ENCODE results near the gene OTOG.

The OTOG gene

DNA sequence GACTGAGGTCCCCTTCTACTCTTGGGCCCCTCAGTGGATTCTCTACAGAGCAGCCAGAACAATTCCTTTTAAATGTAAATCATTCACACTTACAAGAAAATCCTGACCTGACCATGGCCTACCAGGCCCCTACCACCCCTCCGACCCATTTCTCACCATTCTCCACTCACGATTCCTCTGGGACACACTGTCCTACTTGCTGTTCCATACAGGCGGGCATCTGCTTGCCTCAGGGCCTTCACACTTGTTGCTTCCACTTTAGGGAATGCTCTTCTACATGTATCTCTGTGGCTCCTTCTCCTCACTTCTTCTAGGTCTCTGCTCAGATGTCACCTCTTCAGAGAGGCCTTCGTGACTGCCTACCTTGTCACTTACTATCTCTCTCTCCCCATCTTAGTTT lies 6.3 kb upstream of the OTOG start:
- no peak for DNase-seq

DNA sequence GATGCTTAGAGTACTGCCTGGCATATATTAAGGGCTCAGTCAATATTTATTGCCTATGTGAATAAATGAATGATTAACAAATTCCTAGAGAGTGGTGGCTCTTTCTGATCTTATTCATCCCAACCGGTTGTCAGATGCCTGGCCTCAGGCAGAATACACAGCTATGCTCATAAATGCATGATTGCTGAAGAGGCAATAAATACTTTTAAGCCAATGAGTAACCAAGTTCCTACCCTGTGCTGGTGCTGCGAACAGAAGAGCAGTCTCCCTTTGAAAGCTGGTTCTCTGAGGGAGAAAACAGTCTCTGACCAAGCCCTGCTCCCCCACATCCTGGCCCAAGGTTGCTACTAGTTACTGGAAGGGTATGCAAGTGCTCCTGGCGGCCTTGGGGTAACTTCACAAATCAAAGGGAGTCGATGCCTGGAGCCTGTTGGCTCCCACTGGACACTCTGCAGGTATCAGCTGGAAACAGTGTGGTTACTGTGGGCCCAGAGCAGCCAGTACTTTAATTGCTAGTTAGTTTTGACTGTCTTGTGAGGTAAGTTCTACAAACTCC lies 5.7 kb upstream of the OTOG start:
- DNase-seq: no peak

DNA sequence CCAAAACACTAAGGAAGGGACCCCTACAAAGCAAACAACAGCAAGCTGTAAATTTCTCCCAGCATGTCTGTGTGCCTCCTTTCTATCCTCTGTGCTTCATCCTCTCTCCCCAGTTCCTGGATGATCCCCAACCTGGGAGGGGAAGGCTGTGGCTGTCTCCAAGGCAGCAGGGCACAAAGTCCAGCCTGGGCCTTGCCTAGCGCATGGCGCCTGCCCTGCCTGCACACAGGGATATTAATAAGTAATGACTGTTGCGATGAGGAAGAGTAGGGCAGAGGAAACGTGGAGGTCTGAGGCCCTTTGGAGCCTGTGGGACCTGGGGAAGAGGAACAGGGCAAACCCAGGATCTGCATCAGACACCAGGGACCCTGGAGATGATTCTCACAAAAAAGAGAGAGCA lies 4.8 kb upstream of the OTOG start:
- DNase-seq: no peak

DNA sequence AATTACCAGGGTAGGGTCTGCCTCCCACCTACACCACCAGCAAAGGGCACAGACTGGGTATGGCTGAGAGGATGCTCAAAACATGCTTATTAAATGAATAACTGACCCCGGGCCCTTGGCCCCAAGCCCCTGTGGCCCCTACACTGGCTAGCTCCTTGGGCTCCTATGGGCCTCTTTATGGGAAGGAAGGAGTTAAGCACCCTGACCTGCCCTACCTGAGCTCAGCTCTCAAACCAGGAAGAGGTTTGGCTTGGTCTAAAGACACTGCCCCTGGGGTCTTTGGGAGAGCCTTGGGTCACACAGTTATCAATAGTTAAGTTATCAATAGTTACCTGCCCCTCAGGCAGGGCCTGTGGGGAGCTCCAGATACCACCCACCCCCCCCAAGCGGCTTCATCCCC lies 4.0 kb upstream of the OTOG start:
- no peak for DNase-seq

DNA sequence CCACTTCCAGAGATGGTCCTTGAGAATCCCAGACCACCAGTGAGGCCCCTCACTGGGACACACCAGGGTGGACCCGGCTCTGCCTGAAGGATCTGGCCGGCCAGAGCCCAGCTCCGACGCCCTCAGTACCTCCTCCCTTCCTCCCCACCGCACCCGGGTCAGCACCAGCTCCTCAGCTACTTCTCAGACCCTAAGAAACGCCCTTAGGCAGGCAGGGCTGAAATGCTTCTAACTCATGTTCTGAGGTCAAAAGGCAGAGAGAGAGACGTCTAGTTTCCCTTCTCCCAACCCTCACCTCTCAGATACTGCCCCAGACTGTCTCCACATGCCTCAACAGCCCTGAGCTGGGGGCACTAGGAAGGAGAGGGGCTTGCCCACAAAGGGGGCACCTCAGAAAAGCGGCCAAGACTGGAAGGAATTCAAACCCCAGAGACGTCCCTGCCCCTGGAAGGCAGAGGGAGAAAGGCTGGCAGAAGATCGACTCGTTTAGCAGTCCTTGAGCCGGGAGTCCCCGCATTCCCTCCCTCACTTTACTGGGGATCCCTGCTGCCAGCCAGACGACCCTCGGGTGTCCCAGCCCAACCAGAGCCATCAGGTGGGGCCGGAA lies 3.4 kb upstream of the OTOG start:
- no peak for DNase-seq

DNA sequence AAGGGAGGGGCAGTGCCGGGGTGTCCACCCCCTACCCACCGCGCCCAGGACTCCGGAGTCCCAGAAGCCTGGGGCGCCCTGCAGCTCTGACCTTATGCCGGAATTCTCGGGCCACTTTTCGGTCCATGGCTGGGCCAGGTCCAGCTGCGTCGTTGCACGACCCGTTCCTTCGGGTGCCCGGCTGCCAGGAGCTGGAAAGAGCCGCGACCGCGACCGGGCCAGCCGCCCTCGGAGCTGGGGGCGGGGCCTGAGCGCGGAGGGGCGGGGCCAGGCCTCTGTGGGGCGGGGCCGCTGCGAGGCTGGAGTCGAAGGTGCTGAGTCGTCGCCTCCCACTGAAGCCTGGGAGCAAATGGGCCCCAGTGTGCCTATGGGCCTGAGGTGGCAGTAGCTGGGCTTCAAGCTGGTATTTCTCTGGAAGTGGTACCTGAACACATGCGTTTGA lies 2.9 kb upstream of the OTOG start, which contains the start of gene USH1C:
TSS of gene USH1C (minus strand) at position 236 of the 442 bp plus-strand sequence. CDS start at position 127, 109 bp downstream.
- DNase-seq: no peak

DNA sequence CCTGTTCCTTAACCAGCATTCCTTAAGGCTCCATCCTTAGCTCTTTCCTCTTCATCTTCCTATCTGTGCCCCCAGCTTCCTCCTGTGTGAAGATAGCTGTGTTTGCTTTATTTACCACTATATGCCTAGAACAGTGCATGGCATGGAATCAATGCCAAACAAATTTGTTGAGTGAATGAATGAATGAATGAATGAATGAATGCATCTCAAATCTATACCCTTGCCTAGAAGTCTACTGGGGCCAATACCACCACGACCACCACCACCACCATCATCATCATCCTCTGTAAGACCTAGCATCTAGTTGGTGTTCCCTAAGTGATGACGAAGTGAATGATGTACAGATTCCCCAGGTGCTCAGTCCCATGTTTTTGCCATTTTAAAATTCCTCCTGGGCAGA lies 819 bp upstream of the OTOG start:
- no peak for DNase-seq

DNA sequence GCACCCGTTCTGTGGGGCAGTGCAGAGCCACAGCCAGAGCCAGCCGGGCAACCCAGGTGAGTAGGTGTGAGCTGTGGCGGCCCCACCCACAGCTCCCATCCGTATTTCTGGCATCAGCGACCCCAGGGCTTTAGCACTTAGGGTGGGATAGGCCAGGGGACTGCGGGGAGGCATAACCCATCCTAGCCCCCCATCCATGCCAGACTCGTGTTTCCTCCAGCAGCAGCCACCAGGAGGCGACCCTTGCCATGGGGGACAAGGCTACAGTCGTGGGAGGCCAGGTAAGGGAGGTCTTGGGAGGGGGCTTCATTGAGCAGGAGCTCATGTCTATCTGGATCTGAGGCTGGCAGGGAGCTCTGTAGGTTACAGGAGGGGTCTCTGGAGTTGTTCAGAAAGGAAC lies 873 bp downstream of the OTOG start:
- DNase-seq: no peak

DNA sequence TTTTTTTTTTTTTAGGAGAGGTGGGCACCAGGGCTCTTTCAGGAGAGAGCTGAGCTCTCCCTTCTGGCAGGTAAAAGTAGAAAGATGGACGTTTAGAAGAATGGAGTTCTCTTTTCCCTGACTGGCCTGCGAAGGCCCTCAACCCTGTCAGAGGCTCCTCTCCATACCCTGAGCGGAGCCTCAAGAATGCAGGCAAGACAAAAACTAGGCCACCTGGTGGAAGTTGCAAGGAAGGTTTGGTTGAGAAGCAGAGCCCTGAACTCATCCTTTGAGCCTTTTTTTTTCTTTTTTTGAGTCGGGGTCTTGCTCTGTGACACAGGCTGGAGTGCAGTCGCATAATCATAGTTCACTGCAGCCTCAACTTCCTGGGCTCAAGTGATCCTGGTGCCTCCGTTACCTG lies 1.4 kb downstream of the OTOG start:
- no peak for DNase-seq

DNA sequence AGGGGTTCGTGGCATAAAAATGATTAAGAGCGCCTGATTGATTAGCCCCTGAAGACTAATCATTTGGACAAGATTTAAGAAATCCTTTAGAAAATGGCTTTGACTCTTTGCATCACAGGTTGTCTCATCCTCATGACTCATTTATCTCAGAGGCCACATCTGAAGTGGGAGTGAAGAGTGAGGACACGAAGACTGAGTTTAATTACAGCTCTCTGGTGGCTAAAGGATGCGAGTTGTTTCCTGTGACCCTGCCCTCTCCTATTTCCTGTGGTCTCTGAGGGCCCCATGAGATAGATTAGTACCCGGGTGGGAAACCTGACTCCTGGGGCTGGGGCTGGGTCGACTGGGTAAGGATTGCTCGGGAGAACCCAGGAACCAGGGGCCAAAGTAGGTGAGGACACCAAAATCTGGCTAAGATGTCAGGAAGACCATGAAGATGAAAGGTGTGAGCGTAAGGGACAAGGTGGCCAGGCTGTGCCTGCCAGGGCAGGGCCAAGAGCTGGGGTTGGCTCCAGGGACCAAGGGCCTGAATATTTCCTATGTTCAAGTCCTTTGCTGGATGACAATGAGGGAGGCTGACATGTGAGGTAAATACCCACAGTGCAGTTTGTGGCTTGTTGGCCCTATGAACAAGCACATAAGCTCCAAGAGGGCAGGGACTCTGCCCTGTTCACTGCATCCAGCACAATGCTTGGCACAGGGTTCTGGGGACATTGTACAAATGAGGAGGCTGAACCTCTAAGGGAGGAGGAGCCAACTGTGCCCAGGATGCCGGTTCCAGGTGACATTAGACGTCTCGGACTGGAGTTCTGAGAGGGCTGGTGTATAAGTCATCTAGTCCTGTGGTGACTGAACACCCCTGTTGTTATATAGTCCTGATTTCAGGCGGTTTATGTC lies 3.6 kb downstream of the OTOG start:
- DNase-seq: no peak

DNA sequence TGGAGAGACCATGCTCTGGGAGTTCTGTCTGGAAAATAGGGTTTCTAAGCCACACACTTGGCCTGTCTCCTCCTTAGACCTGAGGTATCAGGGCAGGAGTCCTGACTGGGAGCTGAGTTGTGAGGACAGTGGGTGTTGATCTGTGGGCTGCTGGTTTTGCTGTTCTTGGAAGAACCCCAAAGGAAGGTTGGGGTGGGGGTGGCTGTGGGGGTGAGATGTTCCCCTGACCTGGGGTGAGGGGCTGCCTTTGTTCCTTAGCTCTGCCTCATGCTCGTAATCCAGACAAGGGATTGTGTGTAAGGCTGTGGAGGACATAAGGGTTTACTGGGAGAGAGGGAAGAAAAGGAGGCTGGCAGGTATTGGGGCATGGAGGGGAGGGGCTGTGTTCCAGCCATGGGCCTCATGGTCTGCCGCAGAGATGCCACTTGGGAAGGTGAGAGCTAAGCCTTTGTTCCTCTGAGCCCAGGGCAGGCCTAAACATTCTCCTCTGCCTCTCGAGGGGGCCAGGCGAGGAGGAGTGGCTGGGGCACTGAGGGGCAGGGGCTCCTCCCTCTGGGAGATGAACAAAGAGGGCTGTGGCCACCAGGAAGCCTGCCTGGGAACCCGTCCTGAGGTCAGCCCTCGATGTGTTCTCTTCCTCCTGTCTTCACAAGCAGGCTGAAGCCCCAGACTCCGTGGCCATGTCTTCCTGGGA lies 4.4 kb downstream of the OTOG start:
- DNase-seq: no peak

DNA sequence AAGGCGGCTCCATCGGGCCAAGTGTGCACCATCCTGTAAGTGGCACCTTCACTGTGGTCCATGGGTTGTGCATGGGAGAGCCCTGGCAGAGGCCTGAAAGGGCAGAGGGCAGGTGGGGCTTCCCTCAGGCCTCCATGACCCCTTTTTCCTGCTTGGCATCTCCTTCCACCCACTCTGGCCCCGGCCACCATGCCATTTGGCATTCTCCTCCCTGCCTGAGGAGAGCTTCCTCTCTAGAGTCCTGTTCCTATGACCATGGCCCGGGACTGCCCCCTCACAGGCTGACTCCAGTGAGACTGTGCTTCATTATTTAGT lies 4.9 kb downstream of the OTOG start:
- DNase-seq: no peak

DNA sequence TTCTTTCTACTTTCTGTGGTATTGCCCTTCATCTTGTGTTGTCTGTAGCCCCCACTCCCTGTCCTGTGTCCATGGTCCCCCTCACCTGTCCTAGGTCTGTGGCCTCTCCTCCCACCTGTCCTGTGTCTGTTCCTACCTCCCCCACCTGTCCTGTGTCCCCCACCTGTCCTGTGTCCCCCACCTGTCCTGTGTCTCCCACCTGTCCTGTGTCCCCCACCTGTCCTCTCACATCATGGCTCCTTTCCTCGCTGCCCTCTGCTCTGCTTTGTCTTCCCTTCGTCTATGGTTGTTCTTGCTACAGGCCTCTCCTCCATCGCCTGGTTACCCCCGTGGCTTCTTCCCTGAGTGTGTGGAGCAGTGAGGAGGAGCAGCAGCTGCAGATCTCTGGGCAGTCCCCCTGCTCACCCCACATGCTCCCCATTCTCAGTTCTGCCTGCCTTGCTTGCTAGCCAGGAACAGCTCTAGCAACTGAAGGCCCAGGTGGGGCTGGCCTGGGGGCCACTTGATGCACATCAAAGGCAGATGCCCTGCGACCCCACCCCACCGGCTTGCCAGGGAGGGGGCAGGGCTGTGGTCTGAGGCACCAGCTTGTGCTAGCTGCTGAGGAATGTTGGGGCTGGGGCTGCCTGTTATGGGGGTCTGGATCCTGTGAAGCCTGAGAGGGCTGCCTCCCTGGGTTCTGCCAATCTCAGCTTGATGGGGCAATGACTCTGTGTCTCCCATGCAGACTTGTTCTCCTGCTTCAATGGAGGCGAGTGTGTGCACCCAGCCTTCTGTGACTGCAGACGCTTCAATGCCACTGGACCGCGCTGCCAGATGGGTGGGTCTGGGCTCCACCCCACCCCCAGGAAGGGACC lies 5.6 kb downstream of the OTOG start:
- no peak for DNase-seq

DNA sequence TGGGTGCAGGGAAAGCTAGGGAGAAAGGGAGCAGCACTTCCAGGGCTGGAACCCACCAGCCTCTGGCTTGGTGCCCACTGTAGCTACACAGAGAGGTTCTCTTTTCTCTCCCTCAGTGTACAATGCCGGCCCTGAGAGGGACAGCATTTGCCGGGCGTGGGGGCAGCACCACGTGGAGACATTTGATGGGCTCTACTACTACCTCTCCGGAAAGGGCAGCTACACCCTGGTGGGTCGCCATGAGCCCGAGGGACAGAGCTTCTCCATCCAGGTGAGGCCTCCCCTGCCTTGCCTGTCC lies 6.1 kb downstream of the OTOG start:
- no peak for DNase-seq

DNA sequence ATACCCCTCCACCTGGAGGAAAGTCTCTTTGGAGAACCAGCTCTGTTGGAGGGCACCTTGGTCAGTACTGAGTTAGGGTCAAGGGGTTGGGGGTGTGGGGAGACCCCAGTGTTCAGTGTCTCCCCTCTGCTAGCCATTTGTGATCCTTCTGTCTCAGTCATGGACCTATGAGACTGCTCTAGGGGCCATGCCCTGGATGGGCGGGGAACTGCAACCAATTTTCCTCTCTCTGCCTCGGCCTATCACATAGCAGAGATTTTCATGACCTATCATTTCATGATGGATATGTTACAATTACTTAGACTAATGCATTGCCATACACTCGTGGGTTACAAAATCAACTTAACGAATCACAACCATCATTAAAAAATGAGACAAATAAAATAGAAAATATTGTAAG lies 7.4 kb downstream of the OTOG start:
- DNase-seq: no peak

DNA sequence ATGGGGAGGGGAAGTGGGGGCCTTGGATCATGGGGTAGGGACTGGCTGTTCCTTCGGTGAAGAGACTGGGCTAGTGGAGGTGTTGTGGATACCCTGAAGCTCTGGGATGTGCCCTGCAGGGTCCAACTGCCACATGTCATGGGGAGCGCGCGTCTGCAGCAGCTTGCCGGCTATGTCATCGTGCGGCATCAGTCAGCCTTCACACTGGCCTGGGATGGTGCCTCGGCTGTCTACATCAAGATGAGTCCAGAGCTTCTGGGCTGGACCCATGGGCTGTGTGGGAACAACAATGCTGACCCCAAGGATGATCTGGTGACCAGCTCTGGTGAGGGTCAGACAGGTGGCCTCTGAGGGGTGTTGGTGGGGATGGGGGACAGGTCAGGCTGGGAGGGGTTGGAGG lies 9.9 kb downstream of the OTOG start:
- DNase-seq: no peak

DNA sequence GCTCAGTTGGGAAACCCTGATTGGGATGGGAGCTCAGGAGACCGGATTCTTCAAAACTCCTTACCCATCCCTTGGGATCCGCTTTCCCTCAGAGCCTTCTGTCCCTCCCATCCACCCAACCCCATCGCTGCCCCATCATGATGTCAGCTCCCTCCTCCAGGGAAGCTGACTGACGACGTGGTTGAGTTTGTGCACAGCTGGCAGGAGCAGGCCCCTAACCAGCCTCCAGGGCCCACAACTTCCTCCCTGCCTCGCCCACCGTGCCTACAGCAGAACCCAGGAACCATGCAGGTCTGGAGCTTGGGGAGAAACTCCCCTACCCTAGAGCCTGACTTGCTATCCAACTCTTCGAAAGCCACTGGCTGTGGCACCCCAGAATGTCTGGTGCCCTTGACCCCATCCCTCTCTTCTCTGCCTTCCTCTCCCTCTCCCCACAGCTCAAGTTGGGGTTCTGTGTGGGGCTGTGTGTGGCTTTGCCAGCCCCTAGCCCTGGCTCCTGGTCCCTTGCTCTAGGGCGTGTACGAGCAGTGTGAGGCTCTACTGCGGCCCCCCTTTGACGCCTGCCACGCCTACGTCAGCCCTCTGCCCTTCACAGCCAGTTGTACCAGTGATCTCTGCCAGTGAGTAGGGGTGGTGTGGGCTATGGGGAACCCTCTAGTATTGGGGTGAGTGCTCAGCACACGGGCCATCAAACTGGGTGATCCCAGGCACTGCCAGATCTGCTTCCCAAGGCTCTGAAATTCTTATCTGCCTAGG lies 11.1 kb downstream of the OTOG start:
- no peak for DNase-seq

DNA sequence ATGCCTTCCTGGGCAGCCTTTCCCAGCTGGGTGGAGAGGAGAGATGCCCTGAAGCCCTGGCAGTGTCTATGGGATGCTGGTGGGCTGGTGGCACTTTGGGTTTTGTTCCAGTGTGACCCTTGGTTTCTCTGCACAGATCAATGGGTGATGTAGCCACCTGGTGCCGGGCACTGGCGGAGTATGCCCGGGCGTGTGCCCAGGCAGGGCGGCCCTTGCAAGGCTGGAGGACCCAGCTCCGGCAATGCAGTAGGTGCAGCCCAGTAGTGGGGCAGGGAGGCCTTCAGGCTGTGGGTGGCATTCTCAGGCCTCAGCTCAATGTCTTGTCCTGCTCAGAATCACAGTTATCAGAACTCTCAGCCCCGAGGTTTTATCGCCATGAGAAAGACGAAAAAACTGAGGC lies 11.9 kb downstream of the OTOG start:
- no peak for DNase-seq

DNA sequence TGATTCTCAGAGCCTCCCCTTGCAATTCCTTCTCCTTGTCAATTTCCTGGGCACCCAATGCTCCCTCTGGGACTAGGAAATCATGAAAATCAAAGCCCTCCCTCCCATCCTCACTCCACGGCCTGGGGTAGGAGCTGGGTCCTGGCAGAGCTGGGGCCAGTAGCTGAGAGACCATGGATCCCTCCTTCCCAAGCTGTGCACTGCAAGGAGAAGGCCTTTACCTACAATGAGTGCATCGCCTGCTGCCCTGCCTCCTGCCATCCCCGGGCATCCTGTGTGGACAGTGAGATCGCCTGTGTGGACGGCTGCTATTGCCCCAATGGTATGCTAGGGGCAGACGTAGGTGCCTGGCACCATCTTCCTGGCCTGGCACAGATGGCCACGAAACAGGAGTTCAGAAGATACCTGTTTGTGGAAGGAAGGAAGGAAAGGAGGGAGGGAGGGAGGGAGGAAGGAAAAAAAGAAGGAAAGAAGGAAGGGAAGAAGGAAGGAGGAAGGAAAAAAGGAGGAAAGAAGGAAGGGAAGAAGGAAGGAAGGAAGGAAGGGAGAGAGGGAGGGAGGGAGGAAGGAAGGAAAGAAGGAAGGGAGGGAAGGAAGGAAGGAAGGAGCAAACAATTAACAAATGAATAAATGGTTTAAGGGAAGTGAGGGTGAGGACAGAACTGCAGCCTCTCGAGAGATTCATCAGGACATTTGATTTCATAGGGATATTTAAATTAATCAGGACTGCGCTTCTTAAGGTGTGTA lies 12.5 kb downstream of the OTOG start:
- no peak for DNase-seq

DNA sequence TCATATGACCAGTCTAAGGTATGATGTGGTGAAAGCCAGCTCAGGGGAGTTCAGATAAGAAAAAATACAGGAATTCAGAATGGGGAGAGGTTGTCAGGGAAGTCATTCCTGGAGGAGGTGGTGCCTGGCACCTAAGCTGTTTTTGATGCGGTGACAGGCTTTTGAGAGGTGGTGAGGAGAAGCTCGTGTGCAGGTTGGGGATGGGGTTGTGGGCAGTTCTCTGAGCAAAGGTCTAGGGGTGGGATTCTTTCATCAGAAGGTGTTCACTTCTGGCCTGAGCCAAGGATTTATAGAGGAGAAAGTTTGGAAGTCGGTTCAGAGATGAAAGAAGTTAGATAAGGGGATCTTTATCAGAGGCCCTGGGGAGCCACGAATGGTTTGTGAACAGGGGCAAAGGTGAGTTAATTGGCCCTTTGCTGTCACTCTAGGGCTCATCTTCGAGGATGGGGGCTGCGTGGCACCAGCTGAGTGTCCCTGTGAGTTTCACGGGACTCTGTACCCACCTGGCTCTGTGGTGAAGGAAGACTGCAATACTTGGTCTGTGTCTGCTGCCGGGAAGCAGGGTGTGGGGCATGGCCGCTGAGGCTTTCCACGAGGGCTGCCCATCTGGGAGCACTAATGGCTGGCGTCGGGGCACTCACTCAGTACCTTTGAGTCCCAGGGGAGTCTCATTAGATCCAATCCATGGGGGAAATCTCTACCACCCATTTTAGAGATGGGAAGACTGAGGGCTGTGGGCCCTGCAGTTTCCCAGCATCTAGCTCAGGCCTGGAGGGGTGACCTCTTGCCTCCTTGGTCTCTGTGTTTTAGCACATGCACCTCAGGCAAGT lies 13.4 kb downstream of the OTOG start:
- no peak for DNase-seq

DNA sequence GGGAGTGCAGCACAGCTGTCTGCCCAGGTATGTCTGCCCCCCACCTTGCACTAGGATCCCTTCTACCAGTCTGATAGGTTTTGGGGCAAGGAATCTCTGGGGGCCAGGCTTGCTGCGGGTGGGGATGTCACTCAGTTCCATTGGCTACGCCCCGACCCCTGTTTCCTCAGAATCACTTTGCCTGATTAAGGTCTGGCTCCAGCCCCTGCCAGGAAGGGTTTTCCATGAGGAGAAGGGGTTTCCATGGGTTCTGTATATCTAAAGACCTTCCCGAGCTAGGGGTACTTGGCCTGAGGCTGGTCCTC lies 14.0 kb downstream of the OTOG start:
- no peak for DNase-seq

All from activated CD4-positive, alpha-beta T cell treated with anti-CD3 and anti-CD28 coated beads, Interleukin-2, amount 50 U/mL, for 4 hours (primary cell).